Measurements from ENCODE around the gene TUT4. TPM values are rescaled to one million over a fixed set of nuclear protein-coding genes. Genes with fewer than 3 reads are reported as not detected.

Gene TUT4
- total RNA-seq, 1 experiment from 2014 or later, result 67.4 TPM

GRCh38 chr1:52546852-52547251, 6.0 kb downstream of the TUT4 start:
- CTCF ChIA-PET, result no interaction called here
- no peak overlapping the region for H3K27ac ChIP-seq (ENCODE audit: low read length)
- in situ Hi-C loops (cut with HindIII; ENCODE audit: low pct_unique_long_range_greater_than_20kb, low sequenced_read_pairs), result no loop called here
- TF ChIP-seq TCF7L2 (IDR thresholded peaks at IDR 0.05; ENCODE audit: low read depth, low read length) (no peak), POLR2AphosphoS5 (IDR thresholded peaks at IDR 0.05; ENCODE audit: low read depth, low read length) (no peak), SIN3A (IDR thresholded peaks at IDR 0.05; ENCODE audit: borderline replicate concordance, insufficient read depth, low read depth, low read length) (no peak), REST (IDR thresholded peaks at IDR 0.05; ENCODE audit: insufficient read depth in 1 of 2, low read depth in 2 of 2, low read length in 1 of 2) (no peak), CTCF (IDR thresholded peaks at IDR 0.05) (no peak)
- DNase-seq (ENCODE audit: low read depth, low spot score) (no peak), ATAC-seq (no peak)
- POLR2A ChIA-PET, result no interaction called here
- H3K4me3 ChIP-seq (ENCODE audit: low read depth in 2 of 2, low read length in 2 of 2), result no peak overlapping the region
- peaks cover 14% of the 10 kb centered on the region; the same call in 1 of the 2 replicates for H3K4me1 ChIP-seq (ENCODE audit: control insufficient read depth, insufficient read depth, low read length)
- BruUV-seq (replicated peaks), result no TSS peak
- H3K27me3 ChIP-seq (ENCODE audit: control insufficient read depth, insufficient read depth, low read length), result no peaks in the 10 kb centered on the region
- H3K9me3 ChIP-seq (ENCODE audit: control insufficient read depth, insufficient read depth, low read depth, low read length), result peaks cover 9% of the 10 kb centered on the region; the same call in 1 of the 2 replicates
- intact Hi-C loops (cut with micrococcal nuclease; ENCODE audit: unreplicated experiment), result no loop called here
- H3K36me3 ChIP-seq (ENCODE audit: control insufficient read depth, insufficient read depth, low read length), result peaks cover 2% of the 10 kb centered on the region; the same call in 1 of the 2 replicates

GRCh38 chr1:52544665-52545525, 8.0 kb downstream of the TUT4 start:
- Histone ChIP-seq H3K4me3 (ENCODE audit: low read depth in 2 of 2, low read length in 2 of 2) (no peak overlapping the region), H3K9me3 (ENCODE audit: control insufficient read depth, insufficient read depth, low read depth, low read length) (peaks cover 12% of the 10 kb centered on the region; the same call in 1 of the 2 replicates), H3K27ac (ENCODE audit: low read length) (no peak overlapping the region), H3K27me3 (ENCODE audit: control insufficient read depth, insufficient read depth, low read length) (no peaks in the 10 kb centered on the region), H3K4me1 (ENCODE audit: control insufficient read depth, insufficient read depth, low read length) (peaks cover 11% of the 10 kb centered on the region; the same call in 1 of the 2 replicates), H3K36me3 (ENCODE audit: control insufficient read depth, insufficient read depth, low read length) (peaks cover 1% of the 10 kb centered on the region; the same call in 1 of the 2 replicates)
- intact Hi-C loops (cut with micrococcal nuclease; ENCODE audit: unreplicated experiment), result no loop called here
- in situ Hi-C loops (cut with HindIII; ENCODE audit: low pct_unique_long_range_greater_than_20kb, low sequenced_read_pairs), result no loop called here
- no TSS peak for BruUV-seq (replicated peaks)
- no peak for TF ChIP-seq SIN3A (IDR thresholded peaks at IDR 0.05; ENCODE audit: borderline replicate concordance, insufficient read depth, low read depth, low read length)
- no peak for TF ChIP-seq CTCF (IDR thresholded peaks at IDR 0.05)
- TF ChIP-seq REST (IDR thresholded peaks at IDR 0.05; ENCODE audit: insufficient read depth in 1 of 2, low read depth in 2 of 2, low read length in 1 of 2), result no peak
- no peak for TF ChIP-seq TCF7L2 (IDR thresholded peaks at IDR 0.05; ENCODE audit: low read depth, low read length)
- TF ChIP-seq POLR2AphosphoS5 (IDR thresholded peaks at IDR 0.05; ENCODE audit: low read depth, low read length), result no peak
- CTCF ChIA-PET, result no interaction called here
- DNase-seq (ENCODE audit: low read depth, low spot score) (no peak), ATAC-seq (no peak)
- POLR2A ChIA-PET, result no interaction called here

Measured in Panc1 (cell line).